DND-41 (cell line): ENCODE data around the gene GANAB.
"Not testable (repeated sequence)": the region's sequence is repeated elsewhere in the genome, so short reads cannot be mapped to it uniquely, and the experiment has no call there.

Experiments
- ATAC-seq: fragments of 200-7000 bp; cut with Tn5 transposase; 3 replicates; pipeline ENCODE4 v1.9.1; 2021; ENCODE audit warnings: low read depth; ENCODE audit not compliant: insufficient read depth
- DNase-seq: peaks from one replicate; pipeline ENCODE4 v3.0.0-alpha.2; 2020
- H2AFZ ChIP-seq: 2 replicates; pipeline ENCODE4 v1.6.0; 2012; ENCODE audit warnings: low read depth, low read length
- H3K27ac ChIP-seq: 2 replicates; pipeline ENCODE4 v1.5.1; 2012; ENCODE audit warnings: low read length, inconsistent platforms
- H3K27me3 ChIP-seq: fragments of 200-600 bp; sonication (generic); 2 replicates; pipeline ENCODE4 v1.6.0; 2012; ENCODE audit warnings: low read length, mild to moderate bottlenecking, inconsistent platforms; ENCODE audit not compliant: insufficient read depth, poor library complexity
- H3K36me3 ChIP-seq: 2 replicates; pipeline ENCODE4 v1.5.1; 2012; ENCODE audit warnings: low read length, inconsistent platforms; ENCODE audit not compliant: insufficient read depth
- H3K4me1 ChIP-seq: 2 replicates; pipeline ENCODE4 v1.5.1; 2012; ENCODE audit warnings: mild to moderate bottlenecking, low read length; ENCODE audit not compliant: insufficient read depth
- H3K4me2 ChIP-seq: 2 replicates; pipeline ENCODE4 v1.6.0; 2012; ENCODE audit warnings: mild to moderate bottlenecking, moderate library complexity, low read length, inconsistent platforms; ENCODE audit not compliant: insufficient read depth
- H3K4me3 ChIP-seq, 2 experiments: fragments of 200-600 bp in 1 of 2; shearing (Covaris generic) in 1 of 2; 2 replicates each; pipeline ENCODE4 v1.5.1; 2012 to 2016; ENCODE audit warnings: inconsistent platforms in 2 of 2, low read length in 2 of 2, mild to moderate bottlenecking in 2 of 2, low read depth in 1 of 2, moderate library complexity in 1 of 2
- H3K79me2 ChIP-seq: 2 replicates; pipeline ENCODE4 v1.6.0; 2012; ENCODE audit warnings: low read length, inconsistent platforms; ENCODE audit not compliant: insufficient read depth
- H3K9ac ChIP-seq: 2 replicates; pipeline ENCODE4 v1.6.0; 2012; ENCODE audit warnings: low read depth, mild to moderate bottlenecking, inconsistent platforms, low read length, moderate library complexity
- H3K9me3 ChIP-seq: 2 replicates; pipeline ENCODE4 v1.5.1; 2012; ENCODE audit warnings: low read length, moderate library complexity, mild to moderate bottlenecking, inconsistent platforms; ENCODE audit not compliant: insufficient read depth, severe bottlenecking
- H4K20me1 ChIP-seq: 2 replicates; pipeline ENCODE4 v1.6.0; 2012; ENCODE audit warnings: low read length; ENCODE audit not compliant: insufficient read depth
- EZH2 ChIP-seq: IDR thresholded peaks from 3 replicates; pipeline ENCODE4 v1.6.1; 2012; ENCODE audit warnings: borderline replicate concordance, low read depth, mild to moderate bottlenecking, moderate library complexity, low read length, inconsistent platforms; ENCODE audit not compliant: severe bottlenecking
- TF ChIP-seq, protein P1 (sequence below): IDR thresholded peaks from 2 replicates; pipeline ENCODE4 v1.5.1; 2012; ENCODE audit warnings: borderline replicate concordance, low read length, moderate library complexity, mild to moderate bottlenecking; ENCODE audit not compliant: poor library complexity, severe bottlenecking; ENCODE audit errors: extremely low read depth

GANAB gene

DNA sequence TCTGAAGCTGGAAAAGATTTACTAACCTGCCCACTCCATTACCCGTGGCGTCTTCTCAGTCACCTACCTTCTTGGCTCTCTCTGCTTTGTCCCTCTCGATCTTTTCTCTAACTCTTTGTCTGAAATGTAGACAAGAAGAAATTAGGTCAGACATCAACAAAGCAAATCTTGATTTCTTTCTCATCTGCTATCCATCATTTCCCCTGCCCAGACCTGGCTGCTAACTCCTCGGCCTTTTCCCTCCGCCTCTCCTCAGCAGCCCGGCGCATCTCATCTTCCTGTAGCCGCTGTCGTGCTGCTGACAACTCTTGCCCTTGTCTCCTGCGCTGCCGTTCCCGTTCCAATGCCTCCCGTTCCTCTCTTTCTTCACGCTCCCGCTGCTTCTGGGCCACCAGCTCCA is 31.3 kb upstream of the GANAB start:
- Histone ChIP-seq H3K36me3 (peaks cover 41% of the 10 kb centered on the region), H3K79me2 (peaks cover 55% of the 10 kb centered on the region)

DNA sequence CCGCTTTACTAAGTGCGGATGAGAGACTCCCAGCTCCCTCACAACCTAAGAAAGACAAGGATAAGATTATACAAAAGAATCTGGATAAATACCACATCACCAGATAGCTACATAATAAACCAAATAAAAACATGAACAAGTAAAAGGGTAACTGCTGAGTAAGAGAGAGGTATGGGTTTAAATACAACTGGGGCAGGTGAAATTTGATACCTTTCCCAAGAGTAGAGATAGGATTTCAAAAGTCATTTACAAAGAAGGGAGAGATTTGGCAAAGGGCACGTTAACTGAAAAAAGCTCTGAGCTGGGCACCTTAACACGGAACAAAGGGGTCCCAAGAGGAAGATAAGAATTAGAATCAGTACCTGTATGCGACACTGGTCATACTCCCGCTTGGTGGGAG is 30.7 kb upstream of the GANAB start:
- H3K4me3 ChIP-seq = peak overlapping the region in 1 of 2 experiments; percentile 100; a peak in 1 of 4 replicates
- no peak overlapping the region for H2AFZ ChIP-seq
- TF ChIP-seq, protein P1, sequence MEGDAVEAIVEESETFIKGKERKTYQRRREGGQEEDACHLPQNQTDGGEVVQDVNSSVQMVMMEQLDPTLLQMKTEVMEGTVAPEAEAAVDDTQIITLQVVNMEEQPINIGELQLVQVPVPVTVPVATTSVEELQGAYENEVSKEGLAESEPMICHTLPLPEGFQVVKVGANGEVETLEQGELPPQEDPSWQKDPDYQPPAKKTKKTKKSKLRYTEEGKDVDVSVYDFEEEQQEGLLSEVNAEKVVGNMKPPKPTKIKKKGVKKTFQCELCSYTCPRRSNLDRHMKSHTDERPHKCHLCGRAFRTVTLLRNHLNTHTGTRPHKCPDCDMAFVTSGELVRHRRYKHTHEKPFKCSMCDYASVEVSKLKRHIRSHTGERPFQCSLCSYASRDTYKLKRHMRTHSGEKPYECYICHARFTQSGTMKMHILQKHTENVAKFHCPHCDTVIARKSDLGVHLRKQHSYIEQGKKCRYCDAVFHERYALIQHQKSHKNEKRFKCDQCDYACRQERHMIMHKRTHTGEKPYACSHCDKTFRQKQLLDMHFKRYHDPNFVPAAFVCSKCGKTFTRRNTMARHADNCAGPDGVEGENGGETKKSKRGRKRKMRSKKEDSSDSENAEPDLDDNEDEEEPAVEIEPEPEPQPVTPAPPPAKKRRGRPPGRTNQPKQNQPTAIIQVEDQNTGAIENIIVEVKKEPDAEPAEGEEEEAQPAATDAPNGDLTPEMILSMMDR = no peak
- no peak for TF ChIP-seq EZH2
- H3K4me2 ChIP-seq = peak overlapping the region; percentile 98
- H3K79me2 ChIP-seq = peaks cover 59% of the 10 kb centered on the region
- peak overlapping the region; percentile 94; the same call in 1 of the 2 replicates for H3K9ac ChIP-seq
- H4K20me1 ChIP-seq = peaks cover 6% of the 10 kb centered on the region; the same call in 1 of the 2 replicates
- H3K4me1 ChIP-seq = peaks cover 49% of the 10 kb centered on the region
- ATAC-seq (no peak), DNase-seq (no peak)
- H3K27ac ChIP-seq = no peak overlapping the region
- H3K27me3 ChIP-seq = no peaks in the 10 kb centered on the region
- H3K9me3 ChIP-seq = no peaks in the 10 kb centered on the region
- peaks cover 41% of the 10 kb centered on the region for H3K36me3 ChIP-seq

More for the DNA sequence above, 31.3 kb upstream of the GANAB start:
- peak overlapping the region; percentile 99 to 100; a peak in 3 of 4 replicates for H3K4me3 ChIP-seq
- peaks cover 43% of the 10 kb centered on the region for H3K4me1 ChIP-seq
- H3K9me3 ChIP-seq = no peaks in the 10 kb centered on the region
- ATAC-seq (no peak), DNase-seq (no peak)
- no peak for TF ChIP-seq EZH2
- TF ChIP-seq, protein P1 = no peak
- H3K27ac ChIP-seq = no peak overlapping the region
- peak overlapping the region; percentile 94 for H3K9ac ChIP-seq
- peaks cover 6% of the 10 kb centered on the region; the same call in 1 of the 2 replicates for H4K20me1 ChIP-seq
- no peak overlapping the region for H2AFZ ChIP-seq
- no peaks in the 10 kb centered on the region for H3K27me3 ChIP-seq
- peak overlapping the region; percentile 98 for H3K4me2 ChIP-seq

DNA sequence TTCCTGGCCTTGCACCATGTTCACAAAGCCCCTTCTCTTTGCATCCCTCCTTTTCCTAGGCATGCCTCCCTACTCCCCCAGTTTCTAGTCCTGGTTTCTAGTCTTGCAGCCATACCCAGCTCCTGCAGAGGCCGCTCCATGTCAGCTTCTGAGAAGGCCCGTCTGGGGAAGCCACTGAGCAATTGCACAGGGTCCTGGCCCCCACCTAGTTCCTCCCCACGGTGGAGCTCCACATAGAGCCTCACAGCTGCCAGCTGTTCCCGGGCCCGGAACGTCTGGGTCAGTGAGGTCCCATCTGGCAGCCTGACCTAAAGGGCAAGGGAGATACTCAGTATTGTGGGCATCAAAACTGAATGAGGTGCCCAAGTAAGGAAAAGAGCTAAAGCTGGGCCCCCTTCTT is 30.3 kb upstream of the GANAB start:
- Histone ChIP-seq H3K36me3 (peaks cover 41% of the 10 kb centered on the region), H3K9me3 (no peaks in the 10 kb centered on the region), H3K9ac (no peak overlapping the region), H3K4me3 (no peak overlapping the region), H3K27ac (no peak overlapping the region), H3K4me2 (peak overlapping the region; percentile 98; the same call in 1 of the 2 replicates), H3K27me3 (no peaks in the 10 kb centered on the region), H3K4me1 (peaks cover 53% of the 10 kb centered on the region), H3K79me2 (peaks cover 64% of the 10 kb centered on the region), H4K20me1 (peaks cover 6% of the 10 kb centered on the region; the same call in 1 of the 2 replicates), H2AFZ (no peak overlapping the region)
- TF ChIP-seq, protein P1 = no peak
- TF ChIP-seq EZH2 = no peak
- ATAC-seq = no peak
- DNase-seq = no peak

DNA sequence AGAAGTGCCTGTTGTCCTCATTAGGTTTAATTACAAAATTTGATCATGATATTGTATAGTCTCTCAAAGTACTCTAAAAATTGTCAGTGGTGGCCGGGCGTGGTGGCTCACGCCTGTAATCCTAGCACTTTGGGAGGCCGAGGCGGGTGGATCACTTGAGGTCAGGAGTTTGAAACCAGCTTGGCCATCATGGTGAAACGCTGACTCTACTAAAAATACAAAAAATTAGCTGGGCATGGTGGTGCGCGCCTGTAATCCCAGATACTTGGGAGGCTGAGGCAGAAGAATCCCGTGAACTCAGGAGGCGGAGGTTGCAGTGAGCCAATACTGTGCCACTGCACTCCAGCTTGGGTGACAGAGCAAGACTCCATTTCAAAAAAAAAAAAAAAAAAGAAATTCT is 29.0 kb upstream of the GANAB start:
- Histone ChIP-seq H3K4me1 (peaks cover 60% of the 10 kb centered on the region), H3K79me2 (peaks cover 77% of the 10 kb centered on the region), H3K36me3 (peaks cover 41% of the 10 kb centered on the region)
- ATAC-seq, H4K20me1 ChIP-seq, DNase-seq, H2AFZ ChIP-seq, H3K4me3 ChIP-seq, H3K4me2 ChIP-seq, H3K27ac ChIP-seq, H3K9ac ChIP-seq, H3K27me3 ChIP-seq, H3K9me3 ChIP-seq: not testable (repeated sequence)
